Embryonic facial prominence (tissue), 1 donor: ENCODE data around the gene PCGF3.
"Not testable (repeated sequence)": the region's sequence is repeated elsewhere in the genome, so short reads cannot be mapped to it uniquely, and the experiment has no call there.

ENCODE experiments used
- DNase-seq: peaks from one replicate; pipeline ENCODE4 v3.0.0-alpha.2; 2016; ENCODE audit errors: extremely low spot score

The PCGF3 gene

GRCh38 chr4:763191-763810 lies 57.7 kb downstream of the PCGF3 start:
- no peak for DNase-seq

DNA sequence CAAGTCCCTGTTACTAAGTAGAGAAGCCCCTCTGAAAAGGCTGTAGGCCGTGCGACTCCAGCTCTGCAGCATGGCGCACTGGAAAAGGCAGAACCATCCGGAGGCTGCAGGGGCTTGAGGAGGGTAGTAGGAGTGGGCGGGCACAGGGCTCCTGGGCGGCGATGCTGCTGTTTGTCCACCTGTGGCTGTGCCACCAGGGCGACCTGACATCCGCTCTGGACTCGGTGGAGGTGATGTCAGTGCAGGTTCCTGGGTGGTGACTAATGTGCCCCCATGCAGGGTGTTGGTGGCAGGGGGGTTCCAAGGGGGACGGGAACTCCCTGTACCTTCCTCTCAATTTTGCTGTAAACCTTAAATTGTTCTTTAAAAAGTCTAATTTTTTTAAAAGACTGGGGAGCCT lies 58.3 kb downstream of the PCGF3 start:
- no peak for DNase-seq

DNA sequence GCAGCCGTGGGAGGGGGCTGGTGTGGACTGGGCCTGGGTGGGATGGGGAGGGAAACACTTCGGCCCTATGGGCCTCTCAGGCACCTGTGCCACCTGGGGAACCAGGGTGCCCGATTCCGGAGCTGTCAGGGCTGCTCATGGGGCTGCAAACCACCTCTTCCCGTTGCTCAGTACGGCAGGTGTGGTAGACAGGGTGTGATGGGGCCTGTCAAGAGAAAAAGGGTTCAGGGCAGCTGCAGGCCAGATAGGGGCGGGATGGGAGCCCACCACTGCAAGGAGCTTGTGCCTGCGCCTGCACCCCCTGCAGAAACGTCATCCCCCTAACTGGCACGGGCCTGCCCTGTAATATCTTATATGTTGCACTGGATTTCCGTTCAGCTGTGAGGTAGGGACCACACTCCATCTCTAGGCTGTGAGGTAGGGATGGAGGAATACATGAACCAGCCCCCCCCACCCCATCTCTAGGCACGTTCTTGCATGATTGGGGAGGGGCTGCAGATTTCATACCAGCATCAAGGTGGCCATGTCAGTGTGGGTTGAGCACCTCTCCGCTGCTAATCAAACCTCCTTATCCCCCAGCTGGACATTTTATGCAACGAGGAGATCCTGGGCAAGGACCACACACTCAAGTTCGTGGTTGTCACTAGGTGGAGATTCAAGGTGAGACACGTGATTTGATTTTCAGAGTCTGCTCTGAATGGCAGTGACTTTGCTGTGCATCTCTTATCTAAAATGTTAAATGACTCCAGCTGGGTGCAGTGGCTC lies 59.0 kb downstream of the PCGF3 start:
- DNase-seq = no peak

DNA sequence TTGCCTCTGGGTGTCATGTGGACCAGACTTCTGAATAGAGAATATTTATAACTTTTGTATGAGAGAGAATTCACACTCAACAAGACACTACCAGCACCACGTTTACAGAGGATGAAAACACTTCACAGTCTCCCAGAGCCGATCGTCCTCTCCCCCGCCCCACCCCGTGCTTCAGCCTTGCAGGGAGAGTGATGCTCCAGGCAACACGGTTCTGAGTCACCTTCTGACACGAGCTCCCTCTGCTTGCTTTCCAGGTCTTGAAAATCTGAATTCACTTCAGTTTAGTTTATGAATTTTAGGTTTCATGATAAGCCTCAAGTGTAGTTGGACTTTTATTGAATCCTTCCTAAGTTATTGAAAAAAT lies 60.5 kb downstream of the PCGF3 start:
- DNase-seq = no peak

GRCh38 chr4:766559-767283 lies 61.1 kb downstream of the PCGF3 start:
- no peak for DNase-seq

- no peak for DNase-seq
These were observed 62.4 kb downstream of the PCGF3 start for GRCh38 chr4:768076-768475.

GRCh38 chr4:768995-769394 lies 63.4 kb downstream of the PCGF3 start:
- no peak for DNase-seq

DNA sequence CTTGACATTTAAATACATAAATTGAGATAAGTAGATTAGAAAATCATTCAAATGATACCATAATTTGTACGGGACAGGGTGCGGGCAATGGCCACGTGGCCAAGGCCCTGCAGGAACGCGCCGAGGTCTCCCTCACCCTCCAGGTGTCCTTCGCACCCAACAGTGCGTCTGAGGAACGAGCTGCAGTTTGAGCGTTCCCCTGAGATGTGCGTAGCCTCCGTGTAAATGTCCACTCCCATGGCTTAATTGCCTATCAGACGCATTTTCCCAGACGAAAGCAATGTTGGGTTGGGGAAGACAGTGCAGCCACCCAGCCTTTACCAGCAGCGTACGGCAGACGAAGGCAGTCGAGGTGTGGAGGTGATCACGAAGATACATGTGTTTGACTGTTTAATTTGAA lies 63.9 kb downstream of the PCGF3 start:
- DNase-seq = no peak

DNA sequence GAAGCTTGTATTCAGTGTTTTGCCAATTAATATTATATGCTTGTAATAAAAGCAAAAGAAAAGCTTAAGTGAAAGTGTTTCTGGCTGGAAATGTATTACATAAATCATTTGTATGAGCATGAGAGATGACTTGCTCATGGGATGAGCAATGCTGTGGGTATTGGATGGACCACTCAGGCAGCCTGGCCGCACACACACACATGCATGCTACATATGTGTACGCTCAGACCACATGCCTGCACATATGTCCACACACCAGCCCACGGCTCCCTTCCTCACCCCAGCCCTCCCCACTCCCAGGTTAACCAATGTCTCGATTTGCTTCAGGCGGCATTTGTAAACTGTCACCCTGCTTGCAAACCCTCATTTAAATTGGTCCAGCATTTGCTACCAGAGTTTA lies 64.4 kb downstream of the PCGF3 start:
- no peak for DNase-seq

DNA sequence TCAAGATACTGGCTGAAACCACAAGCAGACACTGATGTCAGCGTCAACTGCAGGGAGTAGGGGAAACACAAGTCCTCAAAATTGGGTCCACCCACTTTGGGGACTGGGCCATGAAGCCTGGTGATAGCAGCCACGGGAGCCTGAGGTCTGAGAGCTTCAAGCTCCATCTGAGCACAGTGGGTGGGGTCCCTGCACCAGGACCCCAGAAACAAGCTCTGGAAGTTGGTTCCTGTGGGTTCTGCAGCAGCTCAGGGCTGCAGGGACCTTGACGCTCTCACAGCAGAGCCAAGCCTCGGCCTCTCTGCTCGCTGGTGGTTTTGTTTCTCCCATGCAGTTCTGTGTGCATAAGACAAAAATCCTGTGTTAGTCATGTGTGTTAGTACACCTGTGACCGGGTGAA lies 65.8 kb downstream of the PCGF3 start:
- no peak for DNase-seq

GRCh38 chr4:772118-772517 lies 66.5 kb downstream of the PCGF3 start:
- DNase-seq = no peak

GRCh38 chr4:772776-773175 lies 67.1 kb downstream of the PCGF3 start:
- DNase-seq = no peak

GRCh38 chr4:773214-773613 lies 67.6 kb downstream of the PCGF3 start:
- no peak for DNase-seq

- DNase-seq = not testable (repeated sequence)
These were observed 68.9 kb downstream of the PCGF3 start for GRCh38 chr4:774419-775092.

GRCh38 chr4:775485-775884 lies 69.9 kb downstream of the PCGF3 start:
- DNase-seq = not testable (repeated sequence)

GRCh38 chr4:776743-777441 lies 71.3 kb downstream of the PCGF3 start:
- DNase-seq = no peak

DNA sequence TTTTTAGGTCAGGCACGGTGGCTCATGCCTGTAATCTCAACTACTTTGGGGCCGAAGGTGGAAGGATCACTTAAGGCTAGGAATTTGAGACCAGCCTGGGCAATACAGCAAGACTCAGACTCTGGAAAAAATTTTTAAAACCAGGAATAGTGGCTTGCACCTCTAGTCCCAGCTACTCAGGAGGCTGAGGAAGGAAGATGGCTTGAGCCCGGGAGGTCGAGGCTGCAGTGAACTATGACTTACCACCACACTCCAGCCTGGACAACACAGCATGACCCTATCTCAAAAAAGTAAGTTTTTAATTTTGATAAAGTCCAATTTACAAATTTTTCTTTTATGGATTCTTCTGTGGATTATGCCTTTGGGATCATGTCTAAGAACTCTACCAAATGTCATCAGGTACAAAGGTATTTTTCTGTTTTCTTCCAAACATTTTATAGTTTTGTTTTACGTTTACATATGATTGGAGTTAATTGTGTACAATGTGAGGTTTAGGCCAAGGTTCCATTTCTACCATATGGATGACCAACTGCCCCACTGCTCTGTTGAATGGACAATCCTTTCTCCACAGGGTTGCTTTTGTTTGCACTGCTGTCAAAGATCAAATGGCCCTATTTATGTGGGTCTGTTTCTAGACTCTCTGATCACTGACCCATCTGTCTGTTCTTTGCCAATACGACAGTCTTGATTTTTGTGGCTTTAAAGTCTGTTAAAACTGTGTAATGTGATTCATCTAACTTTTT lies 72.1 kb downstream of the PCGF3 start:
- DNase-seq = no peak

DNA sequence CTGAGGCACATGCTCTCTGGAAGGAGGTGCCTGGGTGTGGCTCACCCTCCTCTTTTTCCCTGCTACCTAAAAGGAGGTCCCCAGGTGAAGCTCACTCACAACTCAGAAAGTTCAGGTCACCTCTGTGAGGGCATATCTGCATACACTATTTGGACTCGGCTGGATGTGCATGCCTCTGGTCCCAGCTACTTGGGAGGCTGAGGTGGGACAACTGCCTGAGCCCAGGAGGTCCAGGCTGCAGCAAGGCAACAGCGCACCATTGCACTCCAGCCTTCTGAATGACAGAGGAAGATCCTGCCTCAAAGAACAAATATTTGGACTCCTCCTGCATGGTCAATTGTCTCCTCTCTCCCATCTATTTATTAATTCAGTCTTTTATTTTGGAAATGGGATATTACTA lies 73.9 kb downstream of the PCGF3 start:
- no peak for DNase-seq

GRCh38 chr4:780255-780654 lies 74.6 kb downstream of the PCGF3 start:
- not testable (repeated sequence) for DNase-seq

DNA sequence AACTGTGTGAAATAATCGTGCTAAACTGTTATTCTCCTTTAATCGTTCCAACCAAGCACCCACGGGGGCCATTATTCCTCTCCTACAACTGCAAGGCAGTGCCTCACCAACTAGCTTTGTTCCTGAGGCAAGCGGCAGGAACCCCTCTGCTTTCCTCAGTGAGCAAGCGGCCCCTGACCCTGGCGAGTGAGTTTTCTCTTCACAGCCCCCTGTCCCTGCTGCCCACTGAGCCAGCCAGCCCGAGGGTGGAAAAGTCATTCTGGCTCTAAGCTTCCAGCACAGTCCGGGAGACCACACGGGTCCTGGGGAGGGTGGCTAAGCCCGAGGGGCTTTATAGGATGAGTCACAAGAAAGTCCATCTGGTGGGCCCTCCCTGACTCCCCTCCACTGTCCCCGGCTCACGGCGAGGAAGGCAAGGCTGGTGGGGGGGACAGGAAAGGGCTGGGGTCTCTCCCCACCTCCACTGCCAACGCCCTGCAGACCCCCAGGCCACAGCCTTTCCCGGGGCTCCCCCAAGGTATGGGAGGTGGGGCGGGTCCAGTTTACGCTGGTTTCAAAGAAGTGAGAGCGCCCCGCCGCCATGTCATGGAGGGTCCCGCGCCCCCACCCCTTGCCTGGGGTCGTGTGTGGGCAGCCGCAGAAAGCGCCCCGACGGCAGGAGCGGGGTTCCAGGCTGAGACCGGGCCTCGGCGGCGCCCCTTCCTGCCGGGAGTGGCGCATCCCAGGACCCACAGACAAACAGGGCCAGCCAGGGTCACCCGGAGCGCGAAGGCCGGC lies 75.3 kb downstream of the PCGF3 start:
- DNase-seq = no peak
